Inferior parietal cortex (tissue), 1 donor: ENCODE data around the gene PTPN4.

Source experiments
- DNase-seq: peaks from one replicate; pipeline ENCODE4 v3.0.0-alpha.2; 2016; ENCODE audit errors: extremely low spot score

The PTPN4 gene

DNA sequence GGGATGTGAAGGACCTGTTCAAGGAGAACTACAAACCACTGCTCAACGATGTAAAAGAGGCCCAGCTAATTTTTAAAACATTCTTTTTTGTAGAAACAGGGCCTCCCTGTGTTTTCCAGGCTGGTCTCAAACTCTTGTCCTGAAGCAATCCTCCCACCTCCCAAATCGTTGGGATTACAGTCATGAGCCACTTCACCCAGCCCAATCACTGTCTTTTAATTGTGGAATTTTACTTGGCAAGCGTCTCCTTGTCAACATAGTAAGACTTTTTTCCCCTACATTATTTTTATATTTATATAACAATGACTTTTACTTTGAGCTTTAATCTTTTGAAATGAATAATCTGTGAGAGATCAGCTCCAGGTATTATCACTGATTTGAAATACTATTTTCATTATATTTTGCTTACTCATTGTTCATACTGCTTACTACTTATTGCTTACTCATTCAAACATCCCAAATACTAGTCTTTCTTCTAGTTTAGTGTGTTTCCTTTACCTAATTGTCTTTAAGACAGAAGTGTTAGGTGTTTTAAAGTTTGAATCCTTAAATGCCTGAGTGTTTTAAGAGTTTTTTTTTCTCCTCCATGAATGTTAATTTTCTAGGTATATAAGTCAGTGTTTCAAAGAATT lies 48.9 kb downstream of the PTPN4 start:
- DNase-seq: no peak

DNA sequence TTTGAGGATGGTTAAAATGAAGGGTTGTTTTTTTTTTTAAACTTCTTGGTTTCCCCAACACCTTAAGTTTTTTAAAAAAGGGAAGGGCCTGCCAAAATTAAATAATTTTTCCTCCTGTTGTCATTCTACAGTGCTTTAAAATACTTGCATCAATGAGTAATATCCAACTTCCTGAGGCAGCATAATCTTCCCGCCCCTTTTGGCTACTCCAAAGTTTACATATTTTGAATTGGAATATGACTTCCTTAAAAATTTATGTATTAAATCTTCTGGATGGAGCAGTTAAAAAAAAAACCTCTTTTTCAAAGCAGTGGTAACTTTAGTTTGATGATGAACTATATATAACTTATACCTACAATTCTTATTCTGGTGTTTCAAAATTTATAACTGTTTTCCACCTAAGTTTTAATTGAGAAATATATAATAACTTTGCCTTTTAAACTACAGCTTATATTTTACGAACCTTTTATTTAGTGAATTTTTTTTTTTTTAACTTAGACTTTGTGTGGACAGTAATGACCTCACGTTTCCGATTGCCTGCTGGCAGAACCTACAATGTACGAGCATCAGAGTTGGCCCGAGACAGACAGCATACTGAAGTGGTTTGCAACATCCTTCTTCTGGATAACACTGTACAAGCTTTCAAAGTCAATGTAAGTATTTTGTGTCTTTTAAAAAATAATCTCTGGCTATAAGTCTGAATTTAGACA lies 49.8 kb downstream of the PTPN4 start:
- DNase-seq: no peak

DNA sequence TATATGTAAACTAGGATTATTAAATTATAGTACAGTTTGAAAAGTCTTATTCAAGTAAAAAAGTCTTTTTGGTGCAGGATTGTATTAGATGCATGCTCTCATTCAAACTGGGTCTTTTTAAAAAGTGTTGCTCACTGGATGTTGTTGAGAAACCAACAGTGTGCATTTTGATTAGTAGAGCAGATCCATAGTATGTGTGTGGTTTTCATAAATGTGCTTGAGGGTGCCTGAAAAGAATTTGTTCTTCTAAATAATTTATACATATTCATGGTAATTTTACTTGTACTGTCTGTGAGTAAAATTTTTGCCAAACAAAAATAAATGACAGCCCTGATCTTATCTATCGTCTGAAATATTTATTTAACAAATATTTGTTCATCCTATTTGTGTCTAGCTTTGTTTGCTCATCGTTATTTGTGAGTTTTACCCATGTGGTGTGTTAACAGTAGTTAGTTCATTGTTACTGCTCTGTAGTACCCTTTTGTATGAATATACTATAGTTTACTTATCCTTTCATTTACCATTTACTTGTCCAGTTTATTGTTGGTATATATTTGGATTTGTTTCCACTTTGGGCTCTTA lies 50.4 kb downstream of the PTPN4 start:
- DNase-seq: no peak

DNA sequence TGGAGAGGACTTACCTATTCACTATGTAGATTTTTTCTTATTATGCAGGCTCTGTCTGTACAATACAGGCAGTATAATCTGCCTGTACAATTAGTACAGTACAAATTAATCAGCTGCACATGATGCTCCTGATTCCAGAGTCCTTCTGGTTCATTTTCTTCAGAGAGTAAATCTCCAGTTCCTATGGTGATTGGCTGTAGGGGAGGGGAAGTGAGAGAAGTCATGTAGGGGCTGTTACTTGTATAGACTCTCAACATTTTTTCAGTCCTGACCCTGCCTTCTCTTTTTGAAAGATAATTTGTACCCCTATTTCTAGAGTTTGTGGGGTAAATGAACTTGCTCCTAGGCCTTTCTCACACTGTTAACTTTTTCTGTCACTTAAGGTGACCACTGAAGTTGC lies 54.5 kb downstream of the PTPN4 start:
- DNase-seq: no peak

DNA sequence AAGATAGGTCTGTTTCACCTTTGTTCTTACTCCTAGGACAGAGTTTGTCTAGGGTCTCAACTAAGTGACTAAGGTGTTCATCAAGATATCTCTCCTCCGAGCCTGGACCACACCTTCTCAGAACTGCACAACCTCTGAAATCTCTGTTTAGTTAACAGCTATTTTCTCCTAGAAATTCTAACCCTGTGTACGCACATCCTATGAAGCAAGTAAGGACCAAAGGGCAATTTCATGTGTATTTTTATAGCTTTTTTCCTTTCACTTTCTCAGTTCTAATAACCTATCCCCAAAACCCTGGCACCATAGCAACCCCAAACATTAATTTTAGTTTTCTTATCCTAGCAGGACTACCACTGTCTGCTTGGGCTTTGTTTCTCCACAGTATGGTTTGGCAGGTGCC lies 59.1 kb downstream of the PTPN4 start:
- no peak for DNase-seq

DNA sequence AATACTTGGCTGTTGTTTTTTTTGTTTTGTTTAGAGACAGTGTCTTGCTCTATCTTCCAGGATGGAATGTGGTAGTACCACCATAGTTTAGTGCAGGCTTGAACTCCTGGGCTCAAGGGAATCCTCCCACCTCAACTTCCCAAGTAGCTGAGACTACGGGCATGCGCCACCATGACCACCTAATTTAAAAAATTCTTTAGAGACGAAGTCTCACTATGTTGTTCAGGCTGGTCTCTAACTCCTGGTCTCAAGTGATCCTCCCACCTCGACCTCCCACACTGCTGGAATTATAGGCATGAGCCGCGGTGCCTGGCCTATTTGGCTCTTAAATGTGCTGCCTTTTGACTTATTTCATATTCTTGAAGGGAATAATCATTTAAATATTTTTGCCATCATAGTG lies 60.1 kb downstream of the PTPN4 start:
- DNase-seq: no peak

DNA sequence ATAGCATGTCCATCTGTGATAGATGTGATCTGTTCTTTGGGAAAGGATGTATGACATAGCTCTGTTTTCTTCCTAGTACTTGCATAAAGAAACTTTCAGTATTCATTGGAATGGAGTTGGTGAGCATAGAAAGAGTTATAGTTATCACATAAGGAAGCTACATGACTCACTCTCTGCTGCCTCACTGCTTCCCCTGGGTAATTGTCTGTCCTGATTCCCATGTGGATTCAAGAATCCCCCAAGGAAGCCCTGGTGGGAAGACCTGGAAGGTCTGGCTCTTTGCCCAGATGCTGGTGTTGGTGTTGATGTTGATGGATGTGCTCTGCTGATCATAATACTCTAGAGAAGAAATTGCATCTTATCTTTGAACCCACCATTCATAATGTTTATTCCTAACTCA lies 60.6 kb downstream of the PTPN4 start:
- DNase-seq: no peak

DNA sequence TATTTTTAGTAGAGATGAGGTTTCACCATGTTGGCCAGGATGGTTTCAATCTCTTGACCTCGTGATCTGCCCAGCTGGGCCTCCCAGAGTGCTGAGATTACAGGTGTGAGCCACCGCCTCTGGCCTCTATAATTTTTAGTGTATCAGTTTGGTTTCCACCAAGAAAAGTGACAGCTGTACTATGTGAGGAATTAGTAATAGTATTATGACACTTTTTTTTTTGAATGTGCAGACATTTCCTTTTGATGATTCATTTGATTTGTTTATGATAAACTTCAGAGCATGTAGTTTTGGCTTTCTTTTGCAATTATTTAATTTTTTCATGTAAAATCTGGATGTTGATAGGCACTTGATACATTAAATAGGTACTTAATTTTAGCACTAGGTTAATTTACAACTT lies 61.5 kb downstream of the PTPN4 start:
- DNase-seq: no peak

DNA sequence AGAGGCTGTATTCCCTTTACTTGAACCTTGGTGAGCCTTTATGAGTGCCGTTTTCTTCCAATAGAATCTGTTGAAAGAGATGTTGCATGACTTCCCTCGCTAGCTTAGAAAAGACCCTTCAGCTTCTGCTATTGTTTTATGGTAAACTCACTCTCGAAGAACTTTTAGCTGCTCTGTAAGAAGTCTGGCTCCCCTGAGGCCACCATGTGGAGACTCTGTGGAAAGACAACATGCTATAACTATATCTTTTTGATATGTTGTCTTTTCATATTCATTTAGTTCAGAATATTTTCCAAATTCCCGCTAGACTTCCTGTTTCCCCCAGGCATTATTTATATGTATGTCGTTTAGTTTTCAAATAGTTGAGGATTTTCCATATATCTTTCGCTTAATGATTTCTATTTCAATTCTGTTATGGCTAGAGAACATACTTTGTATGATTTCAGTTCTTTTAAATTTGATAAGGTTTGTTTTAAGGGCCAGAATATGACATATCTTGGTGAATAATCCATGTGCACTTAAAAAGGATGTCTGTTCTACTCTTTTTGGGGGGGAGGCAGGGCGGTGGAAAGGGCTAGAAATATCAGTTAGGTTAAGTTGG lies 64.1 kb downstream of the PTPN4 start:
- peak; percentile 43 for DNase-seq

DNA sequence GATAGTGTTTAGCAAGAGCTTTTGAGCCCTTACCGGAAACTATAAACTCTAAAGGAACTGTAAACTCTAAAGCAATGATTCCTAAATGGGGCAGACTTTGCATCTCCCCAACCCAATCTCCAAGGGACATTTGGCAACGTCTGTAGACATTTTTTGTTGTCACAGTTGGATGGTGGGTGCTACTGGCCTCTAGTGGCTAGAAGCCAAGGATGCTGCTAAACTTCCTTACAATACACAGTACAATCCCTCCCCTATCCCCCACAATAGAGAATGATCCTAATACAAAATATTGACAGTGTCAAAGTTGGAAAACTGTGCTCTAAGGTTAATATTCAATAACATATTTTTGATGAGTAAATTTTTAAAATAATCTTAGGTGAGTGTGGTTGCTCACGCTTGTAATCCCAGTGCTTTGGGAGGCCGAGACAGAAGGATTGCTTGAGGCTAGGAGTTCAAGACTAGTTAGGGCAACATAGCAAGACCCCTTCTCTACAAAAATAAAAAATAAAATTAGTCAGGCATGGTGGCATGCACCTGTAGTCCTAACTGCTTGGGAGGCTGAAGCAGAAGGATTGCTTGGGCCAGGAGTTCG lies 66.7 kb downstream of the PTPN4 start:
- DNase-seq: peak; percentile 53

DNA sequence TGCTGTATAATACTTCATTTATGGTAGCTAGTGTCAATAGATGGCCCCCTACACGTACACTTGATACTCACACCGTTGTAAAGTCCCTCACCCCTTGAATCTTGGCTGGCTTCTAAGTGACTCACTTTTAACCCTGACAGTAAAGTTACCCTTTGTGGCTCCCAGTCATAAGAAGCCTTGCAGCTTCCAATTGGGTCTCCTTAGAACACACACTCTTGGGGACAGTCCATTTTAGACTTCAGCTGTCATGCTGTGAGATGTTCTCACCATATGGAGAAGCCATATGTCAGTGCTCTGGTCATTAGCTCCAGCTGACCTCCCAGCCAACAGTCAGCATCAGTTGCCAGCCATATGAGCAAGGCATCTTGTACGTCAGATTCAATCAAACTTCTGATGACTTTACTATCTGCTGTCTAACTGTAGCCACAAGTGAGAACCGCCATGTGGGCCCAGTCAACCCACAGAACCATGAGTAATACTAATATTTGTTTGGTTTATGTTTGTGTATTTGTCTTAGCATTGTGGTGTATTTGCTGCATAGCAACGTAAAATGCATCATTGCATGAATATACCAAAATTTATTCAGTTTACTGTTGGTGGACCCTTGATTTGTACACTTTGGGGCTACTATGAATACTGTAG lies 68.3 kb downstream of the PTPN4 start:
- DNase-seq: no peak

DNA sequence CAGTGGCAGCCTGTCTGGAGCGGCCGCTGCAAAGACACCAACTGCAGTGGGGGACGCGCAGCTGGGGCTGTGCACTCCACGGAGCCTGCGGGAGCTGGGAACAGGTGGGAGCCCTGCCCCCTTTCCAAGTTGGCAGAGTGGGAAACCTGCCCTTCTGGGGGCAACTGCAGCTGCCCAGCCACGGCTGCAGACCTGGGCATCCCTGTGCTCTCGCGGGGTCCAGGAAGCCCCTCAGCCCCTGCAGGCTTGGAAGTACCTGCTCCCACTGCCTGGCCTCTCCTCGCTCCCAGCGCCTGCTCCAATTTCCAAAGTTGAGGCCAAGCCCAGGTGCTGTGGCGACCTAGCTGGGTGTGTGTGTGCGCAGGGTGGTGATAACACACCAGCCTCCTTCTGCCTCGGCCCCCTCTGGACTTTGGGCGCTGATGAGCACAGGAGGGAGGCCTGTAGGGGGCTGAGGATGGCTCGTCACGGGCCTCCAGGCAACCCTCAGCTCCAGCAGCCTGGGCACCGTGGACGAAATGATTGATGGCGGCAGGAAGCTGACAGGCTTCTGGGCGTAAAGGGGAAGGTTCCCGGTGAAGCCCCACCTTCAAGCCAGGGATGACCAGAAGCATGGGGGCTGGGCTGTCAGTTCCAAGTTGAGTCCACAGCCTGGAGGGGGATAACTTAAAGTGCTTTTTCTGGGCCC lies 76.9 kb downstream of the PTPN4 start:
- no peak for DNase-seq

DNA sequence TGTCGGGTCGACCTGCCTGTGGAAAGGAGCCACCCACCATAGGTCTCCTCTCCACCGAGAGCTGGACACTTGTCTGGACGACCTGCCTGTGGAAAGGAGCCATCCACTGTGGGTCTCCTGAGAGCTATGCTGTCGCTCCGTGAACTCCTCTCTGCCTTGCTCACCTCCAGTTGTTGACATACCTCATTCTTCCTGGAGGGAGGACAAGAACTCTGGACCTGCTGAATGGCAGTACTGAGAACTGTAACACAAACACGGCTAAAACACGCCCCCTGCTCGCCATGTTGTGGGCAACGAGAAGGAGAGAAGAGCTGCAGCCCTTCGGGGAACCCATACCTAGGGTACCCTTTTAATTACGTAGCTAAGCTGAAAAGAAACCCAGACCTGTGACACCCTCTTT lies 77.6 kb downstream of the PTPN4 start:
- no peak for DNase-seq

DNA sequence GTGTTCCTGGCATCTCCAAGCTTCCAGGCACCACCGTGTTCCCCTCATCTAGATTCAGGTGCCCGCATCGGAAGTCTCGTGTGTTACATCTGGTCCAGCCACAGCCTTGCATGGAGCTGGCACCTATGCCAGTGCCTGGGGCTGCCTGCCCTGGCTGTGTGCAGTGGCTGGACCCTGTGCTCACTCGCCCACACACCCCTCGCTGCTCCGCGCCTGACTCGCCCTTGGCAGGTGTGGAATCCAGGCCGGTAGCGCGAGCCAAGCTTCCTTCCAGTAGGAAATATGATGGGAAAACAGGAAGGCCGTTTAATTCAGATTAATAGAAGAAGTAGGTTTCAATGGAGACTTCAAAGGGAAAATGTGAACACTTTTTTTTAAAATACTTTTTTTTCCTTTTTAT lies 78.0 kb downstream of the PTPN4 start:
- no peak for DNase-seq

DNA sequence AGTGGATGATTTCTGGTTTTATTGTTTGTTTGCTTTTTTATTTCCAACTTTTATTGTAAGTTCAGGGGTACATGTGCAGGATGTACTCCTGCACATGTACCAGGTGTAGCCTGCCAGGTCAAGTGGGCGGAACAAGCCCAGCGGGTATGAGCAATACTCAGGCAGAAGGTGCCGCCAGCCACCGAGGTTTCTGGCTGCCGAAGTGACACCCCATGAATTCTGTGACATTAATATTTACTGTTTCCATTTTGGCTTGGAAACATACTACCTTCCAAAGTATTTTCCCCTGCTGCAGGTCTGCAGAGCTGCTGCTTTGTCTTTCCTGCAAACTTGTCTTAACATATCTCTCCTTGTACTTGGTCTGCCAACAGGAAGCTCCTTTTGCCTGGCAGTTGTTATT lies 78.5 kb downstream of the PTPN4 start:
- no peak for DNase-seq

DNA sequence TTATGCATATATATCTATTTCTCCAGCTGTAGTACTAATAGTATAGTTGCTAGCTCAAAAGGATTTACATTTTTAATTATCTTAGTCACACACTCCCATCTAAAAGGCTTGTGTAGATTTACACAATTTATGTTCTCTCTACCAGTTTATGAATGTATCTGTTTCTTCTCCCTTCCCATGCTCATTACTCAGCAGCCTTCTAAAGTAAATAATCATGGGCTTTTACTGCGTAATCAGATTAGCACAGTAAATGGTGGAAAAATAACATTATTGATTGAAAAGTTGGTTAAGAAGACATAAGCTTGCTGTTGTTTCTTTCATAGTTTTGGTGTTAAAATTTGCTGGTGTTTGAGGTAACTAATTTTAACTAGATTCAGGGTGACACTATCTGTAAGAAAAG lies 81.8 kb downstream of the PTPN4 start:
- no peak for DNase-seq

DNA sequence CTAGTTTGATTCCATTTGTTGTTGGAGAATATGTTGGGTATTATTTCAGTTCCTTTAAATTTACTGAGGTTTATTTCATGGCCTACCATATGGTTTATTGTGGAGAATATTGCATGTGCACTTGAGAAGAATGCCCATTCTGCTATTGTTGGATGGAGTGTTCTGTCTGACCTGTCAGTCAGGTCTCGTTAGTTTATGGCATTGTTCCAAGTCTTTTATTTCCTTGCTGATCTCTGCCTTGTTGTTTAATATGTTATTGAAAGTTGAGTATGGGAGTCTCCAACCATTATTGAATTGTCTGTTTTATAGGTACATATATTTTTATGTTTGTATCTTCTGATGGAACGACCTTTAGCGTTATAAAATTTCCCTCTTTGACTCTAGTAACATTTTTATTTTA lies 86.3 kb downstream of the PTPN4 start:
- DNase-seq: no peak

DNA sequence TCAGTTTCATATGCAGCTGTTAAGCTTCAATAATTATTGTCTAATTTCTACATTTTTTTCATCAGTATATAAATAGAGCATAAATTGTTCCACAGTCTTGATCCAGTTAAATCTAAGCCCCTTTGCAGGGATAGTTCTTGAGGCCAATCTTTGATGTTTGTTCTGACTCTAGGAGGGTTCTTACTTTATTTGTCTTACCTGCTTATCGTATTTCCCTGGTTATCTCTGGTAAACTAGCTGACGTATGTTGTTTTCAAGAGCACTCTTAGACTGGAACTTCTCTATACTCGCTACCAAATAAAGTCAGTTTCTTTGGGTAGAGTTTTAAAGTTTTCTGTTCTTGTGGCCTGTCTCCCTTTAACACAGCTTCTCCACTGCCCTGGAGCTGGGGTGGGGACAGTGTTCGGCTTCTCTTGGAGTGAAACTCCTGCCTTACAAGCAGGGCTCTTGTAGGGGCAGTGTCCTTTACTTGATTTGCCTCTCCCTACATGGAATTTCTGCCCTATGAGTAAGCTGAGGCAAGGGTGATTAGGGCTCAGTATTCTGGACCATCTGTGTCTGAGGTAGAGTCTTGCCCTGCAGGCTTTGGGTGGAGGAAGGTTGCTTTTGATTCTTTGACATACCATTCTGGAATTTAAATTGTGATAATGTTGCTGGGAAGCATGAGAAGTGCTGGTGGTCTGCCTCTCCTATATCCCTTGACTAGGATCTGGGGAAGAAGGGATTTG lies 90.3 kb downstream of the PTPN4 start:
- DNase-seq: no peak

DNA sequence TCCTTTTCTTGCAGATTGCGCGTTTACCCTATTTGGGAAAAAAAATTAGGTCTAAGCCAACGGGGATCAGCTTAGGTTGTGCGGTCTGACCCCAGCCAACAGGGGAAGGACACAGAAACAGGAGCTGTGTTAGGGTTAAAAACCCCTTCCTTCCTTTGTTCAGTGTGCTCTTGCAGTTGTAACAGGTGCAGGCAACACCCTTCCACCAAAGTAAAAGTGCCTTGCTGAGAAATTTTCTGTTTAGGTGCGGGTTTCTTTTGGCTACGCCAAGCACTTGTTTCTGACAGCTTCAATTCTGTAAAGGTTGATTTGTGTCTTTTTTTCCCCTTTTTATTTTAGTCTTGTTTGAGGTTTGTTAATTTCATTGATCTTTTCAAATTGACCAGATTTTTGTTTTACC lies 92.5 kb downstream of the PTPN4 start:
- DNase-seq: no peak

DNA sequence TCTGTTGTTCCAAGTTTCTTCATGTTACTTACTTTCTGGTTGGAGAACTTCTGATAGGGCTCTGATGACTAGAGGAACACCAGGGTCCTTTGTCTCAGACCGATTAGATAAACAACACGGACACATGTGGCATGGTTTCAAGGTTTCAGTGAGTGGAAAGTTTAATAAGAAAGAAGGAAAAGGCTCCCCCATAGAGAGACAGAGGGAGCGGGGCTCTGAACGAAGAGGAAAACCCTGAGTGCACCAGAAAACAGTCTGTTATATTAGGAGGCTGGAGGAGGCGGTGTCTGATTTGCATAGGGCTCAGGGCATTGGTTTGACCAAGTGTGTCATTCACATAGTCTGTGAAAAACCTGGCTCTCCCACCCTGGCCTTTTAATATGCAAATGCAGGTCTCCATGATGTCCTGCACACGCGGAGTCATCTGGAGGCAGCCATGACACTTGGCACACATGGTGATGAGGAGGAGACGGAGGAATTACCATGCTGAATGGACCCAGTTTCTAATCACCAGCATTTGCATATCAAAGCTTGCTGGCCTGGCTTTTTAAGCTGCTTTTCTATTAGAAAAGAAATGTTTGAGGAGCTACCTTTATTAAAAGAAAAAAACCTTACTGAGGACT lies 94.2 kb downstream of the PTPN4 start:
- DNase-seq: no peak
